ENCODE results near the gene LMO4. TPM values are rescaled to one million over a fixed set of nuclear protein-coding genes. Genes with fewer than 3 reads are reported as not detected.

Gene LMO4
- 87.1 and 103 TPM in 2 replicates for total RNA-seq (2014; rRNA removed; shearing (Covaris generic))

- peak; percentile 98 for DNase-seq (ENCODE audit: low read depth)
Observed at GRCh38 chr1:87328272-87329050, at the start of gene LMO4. Gene LMO4, plus strand, starts transcription at chr1:87328880. Its CDS starts 3,136 bp downstream, at chr1:87332016.

- no peak for DNase-seq (ENCODE audit: low read depth)
Observed at GRCh38 chr1:87279536-87279875, 49.2 kb upstream of the LMO4 start.

GRCh38 chr1:87279966-87280535 lies 48.6 kb upstream of the LMO4 start:
- peak; percentile 14 for DNase-seq (ENCODE audit: low read depth)

GRCh38 chr1:87284456-87285240 lies 44.0 kb upstream of the LMO4 start:
- peak; percentile 2 for DNase-seq (ENCODE audit: low read depth)

- peak; percentile 12 for DNase-seq (ENCODE audit: low read depth)
Observed at GRCh38 chr1:87291107-87291506, 37.6 kb upstream of the LMO4 start.

- peak; percentile 55 for DNase-seq (ENCODE audit: low read depth)
Observed at GRCh38 chr1:87292684-87293493, 35.8 kb upstream of the LMO4 start.

- no peak for DNase-seq (ENCODE audit: low read depth)
Observed at GRCh38 chr1:87294633-87295032, 34.0 kb upstream of the LMO4 start.

GRCh38 chr1:87295445-87296110 lies 33.1 kb upstream of the LMO4 start:
- no peak for DNase-seq (ENCODE audit: low read depth)

GRCh38 chr1:87296206-87296605 lies 32.5 kb upstream of the LMO4 start:
- DNase-seq (ENCODE audit: low read depth), result no peak

- no peak for DNase-seq (ENCODE audit: low read depth)
Observed at GRCh38 chr1:87299661-87300060, 29.0 kb upstream of the LMO4 start.

GRCh38 chr1:87300628-87301027 lies 28.1 kb upstream of the LMO4 start:
- no peak for DNase-seq (ENCODE audit: low read depth)

- DNase-seq (ENCODE audit: low read depth), result no peak
Observed at GRCh38 chr1:87305151-87305550, 23.5 kb upstream of the LMO4 start.

- DNase-seq (ENCODE audit: low read depth), result no peak
Observed at GRCh38 chr1:87305762-87306161, 22.9 kb upstream of the LMO4 start.

GRCh38 chr1:87307306-87307705 lies 21.4 kb upstream of the LMO4 start:
- no peak for DNase-seq (ENCODE audit: low read depth)

GRCh38 chr1:87307931-87308330 lies 20.7 kb upstream of the LMO4 start:
- DNase-seq (ENCODE audit: low read depth), result no peak

- no peak for DNase-seq (ENCODE audit: low read depth)
Observed at GRCh38 chr1:87314091-87314490, 14.6 kb upstream of the LMO4 start.

GRCh38 chr1:87318056-87318650 lies 10.5 kb upstream of the LMO4 start:
- DNase-seq (ENCODE audit: low read depth), result no peak

GRCh38 chr1:87318806-87319205 lies 9.9 kb upstream of the LMO4 start:
- DNase-seq (ENCODE audit: low read depth), result no peak

- DNase-seq (ENCODE audit: low read depth), result peak; percentile 59
Observed at GRCh38 chr1:87325982-87326738, 2.5 kb upstream of the LMO4 start.

Data from M059J (cell line).